Measurements from ENCODE around the gene NR5A2. TPM values are rescaled to one million over a fixed set of nuclear protein-coding genes. Genes with fewer than 3 reads are reported as not detected.

The NR5A2 gene
- total RNA-seq, 1 donor from 2014 or later = not detected

DNA sequence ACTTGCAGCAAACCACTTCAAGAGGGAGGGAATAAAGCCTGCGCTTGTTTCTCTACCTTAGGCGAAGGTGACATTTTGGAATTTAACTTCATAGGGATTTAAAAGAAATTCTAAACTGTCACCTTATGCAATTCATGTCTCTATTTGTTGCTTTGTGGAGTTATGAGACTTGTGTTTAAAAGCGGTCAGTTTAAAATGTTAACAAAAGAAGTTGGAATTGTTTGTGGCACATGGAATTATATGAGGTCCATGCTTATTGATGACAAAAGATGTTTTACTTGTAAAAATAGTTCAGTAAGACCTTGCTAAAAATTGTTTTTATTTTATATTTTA, 15.8 kb downstream of the NR5A2 start:
- peaks cover 45% of the 10 kb centered on the region for H3K27me3 ChIP-seq (ENCODE audit: control insufficient read depth, insufficient read depth, low read length)
- FAIRE-seq (no peak), DNase-seq (ENCODE audit: low read depth) (peak; percentile 11)
- no peaks in the 10 kb centered on the region for H3K36me3 ChIP-seq (ENCODE audit: control insufficient read depth, insufficient read depth, low read length)
- no peak overlapping the region for H3K4me3 ChIP-seq (ENCODE audit: low read depth, low read length)
- TF ChIP-seq, protein P1, sequence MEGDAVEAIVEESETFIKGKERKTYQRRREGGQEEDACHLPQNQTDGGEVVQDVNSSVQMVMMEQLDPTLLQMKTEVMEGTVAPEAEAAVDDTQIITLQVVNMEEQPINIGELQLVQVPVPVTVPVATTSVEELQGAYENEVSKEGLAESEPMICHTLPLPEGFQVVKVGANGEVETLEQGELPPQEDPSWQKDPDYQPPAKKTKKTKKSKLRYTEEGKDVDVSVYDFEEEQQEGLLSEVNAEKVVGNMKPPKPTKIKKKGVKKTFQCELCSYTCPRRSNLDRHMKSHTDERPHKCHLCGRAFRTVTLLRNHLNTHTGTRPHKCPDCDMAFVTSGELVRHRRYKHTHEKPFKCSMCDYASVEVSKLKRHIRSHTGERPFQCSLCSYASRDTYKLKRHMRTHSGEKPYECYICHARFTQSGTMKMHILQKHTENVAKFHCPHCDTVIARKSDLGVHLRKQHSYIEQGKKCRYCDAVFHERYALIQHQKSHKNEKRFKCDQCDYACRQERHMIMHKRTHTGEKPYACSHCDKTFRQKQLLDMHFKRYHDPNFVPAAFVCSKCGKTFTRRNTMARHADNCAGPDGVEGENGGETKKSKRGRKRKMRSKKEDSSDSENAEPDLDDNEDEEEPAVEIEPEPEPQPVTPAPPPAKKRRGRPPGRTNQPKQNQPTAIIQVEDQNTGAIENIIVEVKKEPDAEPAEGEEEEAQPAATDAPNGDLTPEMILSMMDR (IDR thresholded peaks at IDR 0.05; ENCODE audit: insufficient read depth, low read length, severe bottlenecking) = no peak

DNA sequence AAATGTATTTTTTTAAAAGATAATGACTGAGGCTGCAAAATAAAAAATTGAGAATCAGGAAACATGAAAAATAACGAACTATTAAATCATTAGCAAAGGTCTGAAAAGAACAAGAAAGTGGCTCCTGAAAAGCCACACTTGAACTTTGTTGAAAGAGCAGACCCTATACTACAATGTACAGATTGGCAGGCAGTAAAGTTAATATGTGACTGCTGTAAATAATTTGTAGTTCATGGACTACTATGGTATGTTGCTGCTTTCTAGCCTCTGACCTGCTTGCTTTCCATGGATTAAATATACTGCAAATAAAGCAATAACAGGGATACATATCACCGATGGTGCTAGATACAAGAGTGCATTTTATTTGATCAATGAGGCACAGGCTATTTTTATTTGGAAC, 18.6 kb downstream of the NR5A2 start:
- no peak for FAIRE-seq
- no peak overlapping the region for H3K4me3 ChIP-seq (ENCODE audit: low read depth, low read length)
- H3K36me3 ChIP-seq (ENCODE audit: control insufficient read depth, insufficient read depth, low read length) = no peaks in the 10 kb centered on the region
- no peak for DNase-seq (ENCODE audit: low read depth)
- peaks cover 27% of the 10 kb centered on the region for H3K27me3 ChIP-seq (ENCODE audit: control insufficient read depth, insufficient read depth, low read length)
- TF ChIP-seq, protein P1 (IDR thresholded peaks at IDR 0.05; ENCODE audit: insufficient read depth, low read length, severe bottlenecking) = no peak

DNA sequence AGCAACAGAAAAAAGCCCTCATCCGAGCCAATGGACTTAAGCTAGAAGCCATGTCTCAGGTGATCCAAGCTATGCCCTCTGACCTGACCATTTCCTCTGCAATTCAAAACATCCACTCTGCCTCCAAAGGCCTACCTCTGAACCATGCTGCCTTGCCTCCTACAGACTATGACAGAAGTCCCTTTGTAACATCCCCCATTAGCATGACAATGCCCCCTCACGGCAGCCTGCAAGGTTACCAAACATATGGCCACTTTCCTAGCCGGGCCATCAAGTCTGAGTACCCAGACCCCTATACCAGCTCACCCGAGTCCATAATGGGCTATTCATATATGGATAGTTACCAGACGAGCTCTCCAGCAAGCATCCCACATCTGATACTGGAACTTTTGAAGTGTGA, 20.7 kb downstream of the NR5A2 start:
- TF ChIP-seq, protein P1 (IDR thresholded peaks at IDR 0.05; ENCODE audit: insufficient read depth, low read length, severe bottlenecking) = no peak
- no peak overlapping the region for H3K4me3 ChIP-seq (ENCODE audit: low read depth, low read length)
- peaks cover 6% of the 10 kb centered on the region for H3K27me3 ChIP-seq (ENCODE audit: control insufficient read depth, insufficient read depth, low read length)
- FAIRE-seq (no peak), DNase-seq (ENCODE audit: low read depth) (no peak)
- no peaks in the 10 kb centered on the region for H3K36me3 ChIP-seq (ENCODE audit: control insufficient read depth, insufficient read depth, low read length)

DNA sequence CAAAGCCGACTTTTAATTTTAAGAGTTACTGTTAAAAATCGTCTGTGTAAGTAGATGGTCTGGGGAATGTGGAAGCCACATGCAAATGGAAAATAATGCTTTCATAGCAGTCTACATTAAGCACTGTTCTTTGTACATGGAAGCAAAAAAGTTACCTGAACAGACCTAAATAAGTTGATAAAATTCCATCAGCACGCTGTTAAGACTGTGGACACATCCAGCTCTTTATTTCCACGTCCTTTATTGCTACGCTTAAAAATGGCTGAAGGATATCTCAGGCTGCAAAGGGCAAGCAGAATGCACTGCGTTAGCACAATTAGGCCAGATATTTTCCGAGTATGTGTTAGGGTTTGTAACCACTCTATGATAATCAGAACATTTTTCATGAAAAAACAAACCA, 22.3 kb downstream of the NR5A2 start:
- FAIRE-seq = no peak
- TF ChIP-seq, protein P1 (IDR thresholded peaks at IDR 0.05; ENCODE audit: insufficient read depth, low read length, severe bottlenecking) = no peak
- DNase-seq (ENCODE audit: low read depth) = no peak
- Histone ChIP-seq H3K36me3 (ENCODE audit: control insufficient read depth, insufficient read depth, low read length) (no peaks in the 10 kb centered on the region), H3K4me3 (ENCODE audit: low read depth, low read length) (no peak overlapping the region), H3K27me3 (ENCODE audit: control insufficient read depth, insufficient read depth, low read length) (peaks cover 3% of the 10 kb centered on the region)

DNA sequence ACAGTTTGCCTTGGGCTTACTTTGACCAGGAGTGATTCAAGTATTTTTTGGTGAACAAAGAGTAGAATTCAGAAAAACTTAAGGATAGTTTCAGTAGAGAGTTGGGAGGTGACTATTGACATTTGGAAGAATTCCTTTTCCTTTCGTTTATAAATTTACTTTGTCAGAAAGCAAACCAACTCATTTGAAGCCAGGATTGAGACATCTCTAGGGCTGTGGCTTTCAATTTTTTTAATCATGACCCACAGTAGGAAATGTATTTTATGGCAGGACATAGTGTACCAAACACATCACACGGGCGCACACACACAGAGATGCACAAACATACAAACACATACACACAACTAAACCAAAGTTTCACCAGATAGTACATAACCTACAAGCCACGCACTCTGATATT, 24.1 kb downstream of the NR5A2 start:
- DNase-seq (ENCODE audit: low read depth) = no peak

DNA sequence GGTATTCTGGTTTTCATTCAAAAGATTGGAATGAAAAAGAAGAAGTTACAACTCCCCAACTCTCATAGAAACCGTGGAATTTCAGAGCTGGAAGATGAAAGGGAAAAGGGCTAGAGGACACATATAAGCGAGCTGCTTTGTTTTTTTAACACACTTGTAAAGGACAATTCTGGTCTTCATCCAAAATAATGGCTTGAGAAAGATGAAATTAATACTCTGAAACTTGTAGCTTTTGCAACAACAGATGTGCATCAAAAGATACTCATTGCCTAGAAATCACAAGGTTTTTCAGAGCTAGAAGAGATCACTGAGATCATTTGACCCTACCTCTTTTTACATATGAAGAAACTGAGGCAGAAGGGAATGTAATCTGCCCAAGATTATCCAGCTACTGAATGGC, 25.6 kb downstream of the NR5A2 start:
- Histone ChIP-seq H3K36me3 (ENCODE audit: control insufficient read depth, insufficient read depth, low read length) (no peaks in the 10 kb centered on the region), H3K4me3 (ENCODE audit: low read depth, low read length) (no peak overlapping the region), H3K27me3 (ENCODE audit: control insufficient read depth, insufficient read depth, low read length) (no peaks in the 10 kb centered on the region)
- TF ChIP-seq, protein P1 (IDR thresholded peaks at IDR 0.05; ENCODE audit: insufficient read depth, low read length, severe bottlenecking) = no peak
- FAIRE-seq (no peak), DNase-seq (ENCODE audit: low read depth) (no peak)

More for the DNA sequence above, 24.1 kb downstream of the NR5A2 start:
- H3K27me3 ChIP-seq (ENCODE audit: control insufficient read depth, insufficient read depth, low read length) = no peaks in the 10 kb centered on the region
- no peak overlapping the region for H3K4me3 ChIP-seq (ENCODE audit: low read depth, low read length)
- TF ChIP-seq, protein P1 (IDR thresholded peaks at IDR 0.05; ENCODE audit: insufficient read depth, low read length, severe bottlenecking) = no peak
- no peak for FAIRE-seq
- H3K36me3 ChIP-seq (ENCODE audit: control insufficient read depth, insufficient read depth, low read length) = no peaks in the 10 kb centered on the region
